Natural killer cell (primary cell): ENCODE data around the gene SLC46A3. TPM values are rescaled to one million over a fixed set of nuclear protein-coding genes. Genes with fewer than 3 reads are reported as not detected.
A peak's percentile ranks its signal among the peaks of the same experiment; 100 is the strongest.

Experiments used
- ATAC-seq, 3 donors: fragments of 150-1000 bp in 2 of 3; fragments of 200-7000 bp in 1 of 3; cut with Tn5 transposase; 1 replicate in 1 of 3; 2 replicates in 2 of 3; pipeline ENCODE4 v1.10.0; 2021; ENCODE audit warnings: mild to moderate bottlenecking in 2 of 3, moderate library complexity in 2 of 3
- DNase-seq, 2 donors: peaks; one replicate each; pipeline versions ENCODE4 v3.0.0 to v3.0.0-alpha.2; 2013 to 2021; ENCODE audit warnings: mixed read lengths in 1 of 2
- H3K27ac ChIP-seq: one replicate; pipeline ENCODE4 v1.5.1; 2013; ENCODE audit warnings: mild to moderate bottlenecking, low read length
- H3K27me3 ChIP-seq: one replicate; pipeline ENCODE4 v1.6.1; 2013; ENCODE audit warnings: low read length; ENCODE audit not compliant: control insufficient read depth, insufficient read depth
- H3K36me3 ChIP-seq: one replicate; pipeline ENCODE4 v1.6.1; 2013; ENCODE audit warnings: low read length; ENCODE audit not compliant: control insufficient read depth, insufficient read depth
- H3K4me1 ChIP-seq: one replicate; pipeline ENCODE4 v1.6.1; 2013; ENCODE audit warnings: low read length; ENCODE audit not compliant: control insufficient read depth, insufficient read depth
- H3K4me3 ChIP-seq: one replicate; pipeline ENCODE4 v1.5.1; 2013; ENCODE audit warnings: low read length
- H3K9me3 ChIP-seq: one replicate; pipeline ENCODE4 v1.6.1; 2013; ENCODE audit warnings: low read length; ENCODE audit not compliant: control insufficient read depth, insufficient read depth
- H3K27ac Mint-ChIP-seq, 2 donors: one replicate each; pipeline ENCODE4 v1.8.0; 2022; ENCODE audit warnings: mild to moderate bottlenecking in 2 of 2, mixed read lengths in 2 of 2, moderate library complexity in 1 of 2
- H3K27me3 Mint-ChIP-seq, 2 donors: one replicate each; pipeline ENCODE4 v1.8.0; 2022; ENCODE audit warnings: low read depth in 2 of 2, mixed read lengths in 2 of 2
- H3K36me3 Mint-ChIP-seq: one replicate; pipeline ENCODE4 v1.8.0; 2022; ENCODE audit warnings: mixed read lengths
- H3K4me1 Mint-ChIP-seq, 2 donors: one replicate each; pipeline ENCODE4 v1.8.0; 2022; ENCODE audit warnings: mixed read lengths in 2 of 2
- H3K4me3 Mint-ChIP-seq: one replicate; pipeline ENCODE4 v1.8.0; 2022; ENCODE audit warnings: mild to moderate bottlenecking, moderate library complexity, mixed read lengths
- H3K9me3 Mint-ChIP-seq, 2 donors: one replicate each; pipeline ENCODE4 v1.8.0; 2022; ENCODE audit warnings: mixed read lengths in 2 of 2
- CTCF ChIP-seq: fragments of 200-600 bp; IDR thresholded peaks from one replicate; pipeline ENCODE4 v1.8.0; 2022; ENCODE audit warnings: antibody characterized with exemption
- WGBS: methylation state at CpG from one replicate; pipeline ENCODE4 v1.1.7; 2013; ENCODE audit warnings: missing lambda C conversion rate; ENCODE audit not compliant: insufficient coverage; 5-methylcytosine and 5-hydroxymethylcytosine counted together
- intact Hi-C: fragments of 100-400 bp; cut with micrococcal nuclease; formaldehyde crosslinking; loops from one replicate; pipeline ENCODE4 v1.14.2; 2022
- total RNA-seq, 4 donors: library from RNA; stranded (reverse); fragments of 120-200 nt in 1 of 4; gene quantifications; one replicate each; pipeline versions ENCODE4 v1.2.3 to v1.2.4, GENCODE V29; 2013 to 2022

Gene SLC46A3
- total RNA-seq, 3 donors from 2014 or later (not counting 1 experiment from before 2014, with no cell fraction given) = 9.7 to 16.2 (median 11.9) TPM

DNA sequence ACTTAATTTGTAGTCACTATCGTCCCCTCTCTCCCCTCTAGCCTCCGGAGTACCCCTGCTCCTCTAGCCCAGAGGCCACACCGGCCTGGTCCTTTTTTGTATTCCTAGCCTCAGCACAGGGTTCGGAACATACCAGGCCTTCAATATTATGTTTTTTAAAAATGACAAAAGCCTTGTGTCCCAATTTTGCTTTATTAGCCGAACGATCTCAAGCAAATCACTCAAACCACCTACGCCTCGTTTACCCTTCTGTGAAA lies 60.3 kb downstream of the SLC46A3 start:
- peak overlapping the region; percentile 89 for H3K27ac ChIP-seq
- 1% methylated on average over 8 of the region's 8 CpGs for WGBS
- ATAC-seq = peak in 1 of 3 donors; percentile 1
- peaks cover 12% of the 10 kb centered on the region for H3K36me3 ChIP-seq
- no peaks in the 10 kb centered on the region for H3K9me3 ChIP-seq
- peak overlapping the region; percentile 82 for H3K4me3 ChIP-seq
- H3K27me3 ChIP-seq = no peaks in the 10 kb centered on the region
- intact Hi-C loops = loop anchor here (5.0 kb wide), 1 partner anchor 391 kb away; no protein-coding TSS in a partner anchor
- Mint-ChIP-seq H3K27ac (peak overlapping the region; percentile 93 to 96), H3K36me3 (no peaks in the 10 kb centered on the region), H3K4me1 (peaks cover 46 to 70% of the 10 kb centered on the region in 2 donors), H3K27me3 (no peaks in the 10 kb centered on the region), H3K9me3 (no peaks in the 10 kb centered on the region), H3K4me3 (peak overlapping the region; percentile 94)
- DNase-seq = peak in 1 of 2 donors; percentile 38
- no peak for TF ChIP-seq CTCF
- H3K4me1 ChIP-seq = peaks cover 17% of the 10 kb centered on the region

DNA sequence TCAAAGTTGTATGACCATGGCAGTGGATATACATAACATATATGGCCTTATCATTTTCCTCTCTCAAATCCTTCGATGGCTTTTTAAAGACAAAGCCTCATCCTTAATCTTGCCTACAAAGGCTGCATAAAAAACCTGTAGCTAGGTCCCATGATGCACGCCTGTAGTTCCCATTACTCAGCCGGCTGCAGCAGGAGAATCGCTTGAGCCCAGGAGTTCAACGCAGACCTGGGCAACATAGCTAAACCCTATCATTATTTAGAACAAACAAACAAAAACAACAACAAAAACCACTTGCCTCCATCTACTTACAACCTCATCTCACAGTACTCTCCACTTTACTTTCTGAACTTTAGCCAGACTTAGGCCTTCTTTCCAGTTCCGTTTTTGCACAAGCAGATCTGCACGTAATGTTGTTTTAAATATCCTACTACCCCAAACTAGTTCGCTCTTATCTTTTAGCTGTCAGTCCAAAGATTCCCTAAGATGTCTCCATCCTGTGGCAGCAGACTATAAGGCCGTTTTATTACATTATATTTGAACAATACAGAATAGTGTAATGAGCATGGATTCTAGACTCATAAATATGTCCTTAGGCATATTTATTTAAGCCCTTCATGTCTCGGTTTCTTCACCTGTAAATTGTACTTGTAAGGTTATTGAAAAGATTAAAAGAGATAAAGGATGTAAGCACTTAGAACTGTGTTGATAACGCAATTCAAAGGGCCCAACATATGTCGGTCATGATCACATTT lies 60.8 kb downstream of the SLC46A3 start:
- Mint-ChIP-seq H3K9me3 (no peaks in the 10 kb centered on the region), H3K27me3 (no peaks in the 10 kb centered on the region), H3K36me3 (no peaks in the 10 kb centered on the region), H3K4me1 (peaks cover 46 to 70% of the 10 kb centered on the region in 2 donors), H3K27ac (peak overlapping the region; percentile 93 to 96), H3K4me3 (peak overlapping the region; percentile 94)
- Histone ChIP-seq H3K36me3 (peaks cover 12% of the 10 kb centered on the region), H3K9me3 (no peaks in the 10 kb centered on the region), H3K4me1 (peaks cover 17% of the 10 kb centered on the region), H3K27ac (peak overlapping the region; percentile 89), H3K4me3 (peak overlapping the region; percentile 82), H3K27me3 (no peaks in the 10 kb centered on the region)
- intact Hi-C loops = loop anchor here (5.0 kb wide), 1 partner anchor 391 kb away; no protein-coding TSS in a partner anchor
- TF ChIP-seq CTCF = no peak
- 52% methylated on average over 10 of the region's 12 CpGs for WGBS
- ATAC-seq = no peak
- DNase-seq = peak in 1 of 2 donors; percentile 32

- Mint-ChIP-seq H3K36me3 (no peaks in the 10 kb centered on the region), H3K4me3 (peak overlapping the region; percentile 2), H3K27me3 (no peaks in the 10 kb centered on the region), H3K4me1 (peaks cover 26 to 53% of the 10 kb centered on the region in 2 donors), H3K9me3 (no peaks in the 10 kb centered on the region), H3K27ac (peak overlapping the region in 1 of 2 donors; percentile 25)
- Histone ChIP-seq H3K4me3 (no peak overlapping the region), H3K9me3 (no peaks in the 10 kb centered on the region), H3K36me3 (peaks cover 3% of the 10 kb centered on the region), H3K27me3 (no peaks in the 10 kb centered on the region), H3K27ac (no peak overlapping the region), H3K4me1 (peaks cover 13% of the 10 kb centered on the region)
- TF ChIP-seq CTCF = no peak
- no peak for ATAC-seq
- DNase-seq = no peak
- 74% methylated on average over 3 of the region's 3 CpGs for whole genome bisulfite sequencing
- intact Hi-C loops = loop anchor here (5.0 kb wide), 1 partner anchor 388 kb away; no protein-coding TSS in a partner anchor
Observed at GRCh38 chr13:28655561-28655960, 63.2 kb downstream of the SLC46A3 start.

- no peaks in the 10 kb centered on the region for H3K9me3 Mint-ChIP-seq
- ATAC-seq = no peak
- H3K36me3 Mint-ChIP-seq = no peaks in the 10 kb centered on the region
- no CpG with 5 or more reads among the region's 1 CpG for WGBS
- no peak overlapping the region for H3K4me3 ChIP-seq
- TF ChIP-seq CTCF = no peak
- H3K9me3 ChIP-seq = no peaks in the 10 kb centered on the region
- H3K4me1 Mint-ChIP-seq = peaks cover 15 to 40% of the 10 kb centered on the region in 2 donors
- no peaks in the 10 kb centered on the region for H3K27me3 ChIP-seq
- H3K4me3 Mint-ChIP-seq = no peak overlapping the region
- H3K27ac ChIP-seq = no peak overlapping the region
- H3K4me1 ChIP-seq = peaks cover 8% of the 10 kb centered on the region
- intact Hi-C loops = no loop called here
- H3K27ac Mint-ChIP-seq = no peak overlapping the region
- H3K36me3 ChIP-seq = peaks cover 3% of the 10 kb centered on the region
- no peaks in the 10 kb centered on the region for H3K27me3 Mint-ChIP-seq
- no peak for DNase-seq
Observed at GRCh38 chr13:28654276-28654675, 64.5 kb downstream of the SLC46A3 start.
